IMR-90 (cell line): Measurements from ENCODE around the gene CD163L1. TPM values are rescaled to one million over a fixed set of nuclear protein-coding genes. Genes with fewer than 3 reads are reported as not detected.

Experiments
- ATAC-seq: fragments of 200-7000 bp; cut with Tn5 transposase; 2 replicates; pipeline ENCODE4 v1.9.1; 2020; ENCODE audit warnings: low read depth, mild to moderate bottlenecking, moderate library complexity
- BruUV-seq: library from RNA; stranded (reverse); fragments of 400-500 nt; replicated peaks from 2 replicates; lab custom pipeline; 2021; lab: Mats Ljungman, UMichigan
- CTCF ChIA-PET: fragments of 300-600 bp; formaldehyde crosslinking; extraction: SDS; loops from one replicate; lab custom pipeline; 2021; ENCODE audit warnings: antibody characterized with exemption; lab: Yijun Ruan, JAX
- POLR2A ChIA-PET: fragments of 300-600 bp; sonication (Branson Sonifier 250); formaldehyde crosslinking; loops from one replicate; lab custom pipeline; 2022; ENCODE audit warnings: antibody characterized with exemption; ENCODE audit not compliant: unreplicated experiment; lab: Charles Lee
- DNase-seq: peaks from one replicate; pipeline ENCODE4 v3.0.0; 2013
- H2AFZ ChIP-seq: replicated peaks from 2 replicates; pipeline ENCODE3; 2013; ENCODE audit warnings: low read length, mild to moderate bottlenecking; ENCODE audit not compliant: poor library complexity
- H2AK5ac ChIP-seq: 2 replicates; pipeline ENCODE4 v1.6.1; 2013; ENCODE audit warnings: low read depth, low read length, inconsistent platforms
- H2AK9ac ChIP-seq: replicated peaks from 2 replicates; pipeline ENCODE3; 2013; ENCODE audit warnings: mild to moderate bottlenecking, low read depth, low read length, moderate library complexity; ENCODE audit not compliant: poor library complexity
- H2BK120ac ChIP-seq: 2 replicates; pipeline ENCODE4 v1.6.1; 2013; ENCODE audit warnings: low read depth, low read length, inconsistent platforms
- H2BK15ac ChIP-seq: 3 replicates; pipeline ENCODE4 v1.6.1; 2013; ENCODE audit warnings: low read depth, low read length, inconsistent platforms
- H2BK20ac ChIP-seq: 2 replicates; pipeline ENCODE4 v1.6.1; 2013; ENCODE audit warnings: low read depth, mild to moderate bottlenecking, inconsistent platforms, low read length, moderate library complexity
- H2BK5ac ChIP-seq: 2 replicates; pipeline ENCODE4 v1.6.1; 2013; ENCODE audit warnings: mild to moderate bottlenecking, low read depth, low read length, inconsistent platforms; ENCODE audit not compliant: poor library complexity, severe bottlenecking
- H3K14ac ChIP-seq: replicated peaks from 2 replicates; pipeline ENCODE4 v1.6.1; 2013; ENCODE audit warnings: low read depth, low read length, inconsistent platforms
- H3K18ac ChIP-seq: 2 replicates; pipeline ENCODE4 v1.6.1; 2013; ENCODE audit warnings: low read depth, low read length, control low read depth
- H3K23ac ChIP-seq: 2 replicates; pipeline ENCODE4 v1.6.1; 2013; ENCODE audit warnings: low read depth, low read length, inconsistent platforms
- H3K27ac ChIP-seq: 2 replicates; pipeline ENCODE4 v1.5.1; 2013; ENCODE audit warnings: mild to moderate bottlenecking, control low read depth, low read length; ENCODE audit not compliant: insufficient read depth
- H3K27me3 ChIP-seq: 2 replicates; pipeline ENCODE4 v1.6.1; 2013; ENCODE audit warnings: low read length; ENCODE audit not compliant: control insufficient read depth, insufficient read depth
- H3K36me3 ChIP-seq: 2 replicates; pipeline ENCODE4 v1.6.1; 2013; ENCODE audit warnings: low read length, mixed read lengths; ENCODE audit not compliant: control insufficient read depth, insufficient read depth
- H3K4ac ChIP-seq: 2 replicates; pipeline ENCODE4 v1.6.1; 2013; ENCODE audit warnings: low read depth, low read length, inconsistent platforms
- H3K4me1 ChIP-seq: 2 replicates; pipeline ENCODE4 v1.6.1; 2013; ENCODE audit warnings: low read length, mixed read lengths; ENCODE audit not compliant: control insufficient read depth, insufficient read depth
- H3K4me2 ChIP-seq: 2 replicates; pipeline ENCODE4 v1.6.1; 2013; ENCODE audit warnings: low read depth, mild to moderate bottlenecking, control low read depth, low read length, moderate library complexity
- H3K4me3 ChIP-seq: 2 replicates; pipeline ENCODE4 v1.5.1; 2013; ENCODE audit warnings: low read depth, mild to moderate bottlenecking, control low read depth, low read length, moderate library complexity; ENCODE audit not compliant: insufficient read depth
- H3K56ac ChIP-seq: 2 replicates; pipeline ENCODE4 v1.6.1; 2013; ENCODE audit warnings: low read length, inconsistent platforms; ENCODE audit not compliant: insufficient read depth; ENCODE audit errors: extremely low read depth
- H3K79me1 ChIP-seq, 2 experiments: 2 replicates each; pipeline ENCODE4 v1.6.1; 2013; ENCODE audit warnings: low read length in 2 of 2, inconsistent platforms in 1 of 2, low read depth in 1 of 2
- H3K9ac ChIP-seq: 2 replicates; pipeline ENCODE4 v1.6.1; 2013; ENCODE audit warnings: low read depth, low read length, control low read depth
- H3K9me1 ChIP-seq: 2 replicates; pipeline ENCODE4 v1.6.1; 2013; ENCODE audit warnings: low read length, inconsistent platforms; ENCODE audit not compliant: insufficient read depth
- H3K9me3 ChIP-seq: 2 replicates; pipeline ENCODE4 v1.6.1; 2013; ENCODE audit warnings: low read length; ENCODE audit not compliant: control insufficient read depth, insufficient read depth
- H4K20me1 ChIP-seq: 2 replicates; pipeline ENCODE4 v1.6.1; 2013; ENCODE audit warnings: low read length, inconsistent platforms; ENCODE audit not compliant: insufficient read depth
- H4K5ac ChIP-seq: 2 replicates; pipeline ENCODE4 v1.6.1; 2013; ENCODE audit warnings: mild to moderate bottlenecking, low read depth, low read length, control low read depth
- H4K8ac ChIP-seq, 2 experiments: 2 replicates each; pipeline ENCODE4 v1.6.1; 2013; ENCODE audit warnings: low read depth in 2 of 2, low read length in 2 of 2, control low read depth in 1 of 2, inconsistent platforms in 1 of 2
- H4K91ac ChIP-seq: 2 replicates; pipeline ENCODE4 v1.6.1; 2013; ENCODE audit warnings: low read depth, low read length, inconsistent platforms; ENCODE audit not compliant: insufficient read depth
- BHLHE40 ChIP-seq: fragments of 150-350 bp; IDR thresholded peaks from 2 replicates; pipeline ENCODE4 v1.6.1; 2016; ENCODE audit warnings: mild to moderate bottlenecking, low read depth, low read length
- CHD1 ChIP-seq: IDR thresholded peaks from 2 replicates; pipeline ENCODE4 v1.6.1; 2012; ENCODE audit warnings: low read depth, low read length, improper control_type of control experiment
- MAFK ChIP-seq: IDR thresholded peaks from 2 replicates; pipeline ENCODE4 v1.6.1; 2012; ENCODE audit warnings: low read depth, low read length, improper control_type of control experiment
- MXI1 ChIP-seq: IDR thresholded peaks from 2 replicates; pipeline ENCODE4 v1.6.1; 2012; ENCODE audit warnings: low read depth, mild to moderate bottlenecking, low read length, moderate library complexity, borderline replicate concordance
- NFE2L2 ChIP-seq: fragments of 150-350 bp; IDR thresholded peaks from 2 replicates; pipeline ENCODE4 v1.6.1; 2016; ENCODE audit warnings: low read depth, mild to moderate bottlenecking, low read length
- POLR2A ChIP-seq: IDR thresholded peaks from 2 replicates; pipeline ENCODE4 v1.6.1; 2012; ENCODE audit warnings: mild to moderate bottlenecking, low read depth, low read length
- RAD21 ChIP-seq: IDR thresholded peaks from 2 replicates; pipeline ENCODE4 v1.6.1; 2012; ENCODE audit warnings: low read length, improper control_type of control experiment
- RCOR1 ChIP-seq: IDR thresholded peaks from 2 replicates; pipeline ENCODE4 v1.6.1; 2012; ENCODE audit warnings: mild to moderate bottlenecking, low read length, improper control_type of control experiment; ENCODE audit not compliant: insufficient replicate concordance
- RFX5 ChIP-seq: IDR thresholded peaks from 2 replicates; pipeline ENCODE4 v1.8.0; 2012; ENCODE audit warnings: low read depth, mild to moderate bottlenecking, low read length, moderate library complexity
- SMC3 ChIP-seq: fragments of 150-350 bp; IDR thresholded peaks from 2 replicates; pipeline ENCODE4 v1.6.1; 2016; ENCODE audit warnings: low read depth, mild to moderate bottlenecking, antibody characterized with exemption, low read length, moderate library complexity
- WGBS, 2 experiments: methylation state at CpG; one replicate each; pipeline versions ENCODE4 v1.1.5 to v1.1.7; 2013; ENCODE audit warnings: missing lambda C conversion rate in 2 of 2; ENCODE audit not compliant: insufficient read length in 1 of 2; ENCODE audit errors: extremely low coverage in 2 of 2; 5-methylcytosine and 5-hydroxymethylcytosine counted together
- dilution Hi-C: fragments of 300-500 bp; cut with HindIII; formaldehyde crosslinking; loops from one replicate; pipeline ENCODE4 v1.14.3; 2018; ENCODE audit warnings: low sequenced_read_pairs; ENCODE audit not compliant: unreplicated experiment
- in situ Hi-C: fragments of 300-500 bp; cut with MboI; formaldehyde crosslinking; loops from 3 replicates; pipeline ENCODE4 v1.14.3; 2019; ENCODE audit warnings: low sequenced_read_pairs, inconsistent platforms, mixed read lengths
- intact Hi-C: fragments of 100-400 bp; cut with micrococcal nuclease; formaldehyde crosslinking; loops from 2 replicates; pipeline ENCODE4 v1.10.0; 2022
- polyA plus RNA-seq, 3 experiments: library from polyadenylated mRNA; depleted of rRNA; stranded (reverse); fragments of >200 nt; gene quantifications; 2 replicates each; pipeline ENCODE4 v1.2.3, GENCODE V29; 2012; ENCODE audit warnings: low replicate concordance in 1 of 3
- total RNA-seq: library from RNA; depleted of rRNA; stranded (reverse); fragments of >200 nt; gene quantifications from 2 replicates; pipeline ENCODE4 v1.2.3, GENCODE V29; 2012
- TF ChIP-seq, protein P1 (sequence below): conservative IDR thresholded peaks from 2 replicates; pipeline ENCODE4 v1.5.1; 2012; ENCODE audit warnings: mild to moderate bottlenecking, low read depth, low read length, improper control_type of control experiment

CD163L1 gene
- total and polyA plus RNA-seq, 2 of the 4 experiments (the other 2 are of a cell fraction) = 0.50 to 1.6 TPM

DNA sequence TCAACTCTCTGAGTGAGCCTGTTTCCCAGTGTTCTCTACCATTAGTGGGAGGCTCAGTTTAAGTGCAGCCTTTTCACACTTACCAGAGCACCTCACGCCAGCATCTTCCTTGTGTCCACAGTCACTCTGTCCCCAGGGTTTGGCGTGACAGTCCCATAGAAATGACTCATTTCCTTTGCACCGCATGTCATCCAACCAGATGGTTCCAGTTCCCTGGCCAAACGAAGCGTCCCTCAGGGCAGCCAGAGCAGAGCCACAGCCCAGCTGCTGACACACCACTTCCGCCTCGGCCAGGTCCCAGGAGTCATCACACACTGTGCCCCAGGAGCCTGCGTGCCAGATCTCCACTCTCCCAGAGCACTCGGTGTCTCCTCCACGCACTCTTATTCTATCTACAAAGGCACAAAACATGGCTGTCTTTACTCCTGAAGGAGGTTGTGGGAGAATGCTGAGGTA lies 74.7 kb downstream of the CD163L1 start:
- in situ Hi-C loops (no loop called here), intact Hi-C loops (no loop called here), dilution Hi-C loops (no loop called here)
- no peak overlapping the region for H3K18ac ChIP-seq
- H4K8ac ChIP-seq = no peak overlapping the region
- no peak overlapping the region for H3K4ac ChIP-seq
- no peak overlapping the region for H3K4me3 ChIP-seq
- no peak overlapping the region for H3K56ac ChIP-seq
- H3K27me3 ChIP-seq = no peaks in the 10 kb centered on the region
- H3K4me1 ChIP-seq = no peaks in the 10 kb centered on the region
- H4K20me1 ChIP-seq = no peaks in the 10 kb centered on the region
- ATAC-seq = no peak
- no TSS peak for BruUV-seq
- H2BK120ac ChIP-seq = no peak overlapping the region
- H3K9me3 ChIP-seq = no peaks in the 10 kb centered on the region
- no peak overlapping the region for H2BK15ac ChIP-seq
- H3K14ac ChIP-seq = no peak overlapping the region
- no peaks in the 10 kb centered on the region for H3K36me3 ChIP-seq
- H2AK5ac ChIP-seq = no peak overlapping the region
- H3K23ac ChIP-seq = no peak overlapping the region
- ChIA-PET POLR2A (no interaction called here), CTCF (no interaction called here)
- H4K91ac ChIP-seq = no peak overlapping the region
- H3K4me2 ChIP-seq = no peak overlapping the region
- peak overlapping the region; percentile 11 for H2AFZ ChIP-seq
- H2BK20ac ChIP-seq = no peak overlapping the region
- WGBS, 2 experiments = 55% methylated on average over 5 of the region's 10 CpGs; no CpG with 5 or more reads in 1 of the 2 experiments
- H3K9me1 ChIP-seq = no peaks in the 10 kb centered on the region
- no peak overlapping the region for H3K27ac ChIP-seq
- no peak overlapping the region for H3K9ac ChIP-seq
- H2AK9ac ChIP-seq = peak overlapping the region; percentile 45
- no peaks in the 10 kb centered on the region for H3K79me1 ChIP-seq
- TF ChIP-seq, protein P1, sequence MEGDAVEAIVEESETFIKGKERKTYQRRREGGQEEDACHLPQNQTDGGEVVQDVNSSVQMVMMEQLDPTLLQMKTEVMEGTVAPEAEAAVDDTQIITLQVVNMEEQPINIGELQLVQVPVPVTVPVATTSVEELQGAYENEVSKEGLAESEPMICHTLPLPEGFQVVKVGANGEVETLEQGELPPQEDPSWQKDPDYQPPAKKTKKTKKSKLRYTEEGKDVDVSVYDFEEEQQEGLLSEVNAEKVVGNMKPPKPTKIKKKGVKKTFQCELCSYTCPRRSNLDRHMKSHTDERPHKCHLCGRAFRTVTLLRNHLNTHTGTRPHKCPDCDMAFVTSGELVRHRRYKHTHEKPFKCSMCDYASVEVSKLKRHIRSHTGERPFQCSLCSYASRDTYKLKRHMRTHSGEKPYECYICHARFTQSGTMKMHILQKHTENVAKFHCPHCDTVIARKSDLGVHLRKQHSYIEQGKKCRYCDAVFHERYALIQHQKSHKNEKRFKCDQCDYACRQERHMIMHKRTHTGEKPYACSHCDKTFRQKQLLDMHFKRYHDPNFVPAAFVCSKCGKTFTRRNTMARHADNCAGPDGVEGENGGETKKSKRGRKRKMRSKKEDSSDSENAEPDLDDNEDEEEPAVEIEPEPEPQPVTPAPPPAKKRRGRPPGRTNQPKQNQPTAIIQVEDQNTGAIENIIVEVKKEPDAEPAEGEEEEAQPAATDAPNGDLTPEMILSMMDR = no peak
- no peak for TF ChIP-seq NFE2L2
- no peak for TF ChIP-seq SMC3
- no peak for TF ChIP-seq RCOR1
- TF ChIP-seq BHLHE40 = no peak
- no peak for TF ChIP-seq POLR2A
- TF ChIP-seq RAD21 = no peak
- TF ChIP-seq MXI1 = no peak
- TF ChIP-seq RFX5 = no peak
- TF ChIP-seq MAFK = no peak
- TF ChIP-seq CHD1 = no peak
- DNase-seq = no peak
- no peak overlapping the region for H4K5ac ChIP-seq
- no peak overlapping the region for H2BK5ac ChIP-seq
